ENCODE results near the gene PPP4R2. TPM values are rescaled to one million over a fixed set of nuclear protein-coding genes. Genes with fewer than 3 reads are reported as not detected.

Gene PPP4R2
- total RNA-seq, 2 donors from 2014 or later: 60.3 to 92.9 TPM

GRCh38 chr3:73073091-73073707 is 76.6 kb downstream of the PPP4R2 start:
- Histone ChIP-seq H3K27me3 (no peaks in the 10 kb centered on the region), H3K4me1 (no peaks in the 10 kb centered on the region), H3K36me3 (no peaks in the 10 kb centered on the region), H3K27ac (no peak overlapping the region), H3K9me3 (no peaks in the 10 kb centered on the region), H3K4me3 (no peak overlapping the region), H3K9ac (ENCODE audit: low read depth in 2 of 2, low read length in 2 of 2) (no peak overlapping the region)
- TF ChIP-seq, protein P1, sequence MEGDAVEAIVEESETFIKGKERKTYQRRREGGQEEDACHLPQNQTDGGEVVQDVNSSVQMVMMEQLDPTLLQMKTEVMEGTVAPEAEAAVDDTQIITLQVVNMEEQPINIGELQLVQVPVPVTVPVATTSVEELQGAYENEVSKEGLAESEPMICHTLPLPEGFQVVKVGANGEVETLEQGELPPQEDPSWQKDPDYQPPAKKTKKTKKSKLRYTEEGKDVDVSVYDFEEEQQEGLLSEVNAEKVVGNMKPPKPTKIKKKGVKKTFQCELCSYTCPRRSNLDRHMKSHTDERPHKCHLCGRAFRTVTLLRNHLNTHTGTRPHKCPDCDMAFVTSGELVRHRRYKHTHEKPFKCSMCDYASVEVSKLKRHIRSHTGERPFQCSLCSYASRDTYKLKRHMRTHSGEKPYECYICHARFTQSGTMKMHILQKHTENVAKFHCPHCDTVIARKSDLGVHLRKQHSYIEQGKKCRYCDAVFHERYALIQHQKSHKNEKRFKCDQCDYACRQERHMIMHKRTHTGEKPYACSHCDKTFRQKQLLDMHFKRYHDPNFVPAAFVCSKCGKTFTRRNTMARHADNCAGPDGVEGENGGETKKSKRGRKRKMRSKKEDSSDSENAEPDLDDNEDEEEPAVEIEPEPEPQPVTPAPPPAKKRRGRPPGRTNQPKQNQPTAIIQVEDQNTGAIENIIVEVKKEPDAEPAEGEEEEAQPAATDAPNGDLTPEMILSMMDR (IDR thresholded peaks at IDR 0.05): no peak
- DNase-seq: no peak
- intact Hi-C loops (cut with DNase I): no loop called here

DNA sequence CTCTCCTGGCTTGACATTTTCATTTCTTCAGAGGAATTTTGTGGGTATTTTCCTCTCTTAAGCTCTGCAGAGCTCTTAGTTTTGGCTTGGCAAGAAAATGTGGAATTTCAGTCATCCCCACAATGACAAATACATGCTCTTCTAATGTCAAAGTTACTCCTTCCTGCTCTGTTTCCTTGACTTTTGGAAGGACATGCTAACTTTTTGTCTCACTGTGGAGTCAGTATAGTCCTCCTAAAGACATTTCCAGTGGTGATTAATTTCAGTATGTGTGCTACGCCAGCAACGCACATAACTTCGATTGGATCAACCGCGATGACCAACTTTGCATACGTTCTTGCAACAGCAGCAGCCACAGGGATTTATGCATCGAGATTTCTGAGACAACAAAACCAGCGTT is 78.2 kb downstream of the PPP4R2 start:
- no peaks in the 10 kb centered on the region for H3K36me3 ChIP-seq
- TF ChIP-seq, protein P1 (IDR thresholded peaks at IDR 0.05): no peak
- DNase-seq: no peak
- intact Hi-C loops (cut with DNase I): no loop called here
- H3K4me1 ChIP-seq: no peaks in the 10 kb centered on the region
- H3K9me3 ChIP-seq: no peaks in the 10 kb centered on the region
- H3K27me3 ChIP-seq: no peaks in the 10 kb centered on the region
- H3K9ac ChIP-seq (ENCODE audit: low read depth in 2 of 2, low read length in 2 of 2): no peak overlapping the region
- no peak overlapping the region for H3K27ac ChIP-seq
- H3K4me3 ChIP-seq: no peak overlapping the region

DNA sequence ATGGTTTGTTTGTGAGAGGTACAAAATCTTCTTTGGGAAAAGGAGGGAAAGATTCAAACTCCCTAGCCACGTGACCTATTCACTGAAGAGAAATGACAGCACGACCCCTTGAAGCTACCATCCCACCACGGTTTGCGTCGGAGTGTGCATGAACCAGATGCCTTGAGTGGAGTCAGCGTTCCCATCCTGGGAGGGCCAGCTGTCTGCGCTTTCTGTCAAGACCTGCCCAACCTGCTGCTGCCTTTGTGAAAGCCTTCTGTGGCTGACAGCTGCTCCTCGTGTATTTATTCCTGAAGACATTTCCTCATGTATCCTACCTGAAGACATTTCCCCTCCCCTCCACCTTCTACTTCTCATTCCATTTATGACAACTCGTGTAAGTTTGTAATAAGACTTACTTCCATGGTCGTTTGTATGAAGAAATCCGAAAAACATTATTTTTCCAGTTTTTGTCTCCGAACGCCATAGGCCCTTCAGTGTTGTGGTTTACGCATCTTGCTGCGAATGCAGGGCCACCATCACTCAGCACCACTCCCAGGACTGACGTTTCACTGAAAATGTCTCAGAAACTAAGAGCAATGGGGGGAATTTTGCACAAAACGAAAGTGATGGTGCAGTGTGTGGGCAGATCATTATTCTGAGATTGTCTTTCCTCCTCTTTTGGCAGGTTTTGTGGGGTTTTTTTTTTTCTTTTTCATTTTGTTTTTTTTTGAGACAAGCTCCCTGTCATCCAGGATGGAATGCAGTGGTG is 83.8 kb downstream of the PPP4R2 start:
- DNase-seq: no peak
- no peak overlapping the region for H3K27ac ChIP-seq
- H3K9ac ChIP-seq (ENCODE audit: low read depth in 2 of 2, low read length in 2 of 2): no peak overlapping the region
- intact Hi-C loops (cut with DNase I): loop anchor here (5.0 kb wide), 1 partner anchor 133 kb away; no protein-coding TSS in a partner anchor
- TF ChIP-seq, protein P1 (IDR thresholded peaks at IDR 0.05): no peak
- H3K36me3 ChIP-seq: no peaks in the 10 kb centered on the region
- H3K27me3 ChIP-seq: no peaks in the 10 kb centered on the region
- H3K9me3 ChIP-seq: no peaks in the 10 kb centered on the region
- H3K4me3 ChIP-seq: no peak overlapping the region
- no peaks in the 10 kb centered on the region for H3K4me1 ChIP-seq

- H3K4me1 ChIP-seq: no peaks in the 10 kb centered on the region
- no peaks in the 10 kb centered on the region for H3K9me3 ChIP-seq
- H3K36me3 ChIP-seq: no peaks in the 10 kb centered on the region
- no peak for DNase-seq
- TF ChIP-seq, protein P1 (IDR thresholded peaks at IDR 0.05): no peak
- no peak overlapping the region for H3K4me3 ChIP-seq
- H3K27me3 ChIP-seq: no peaks in the 10 kb centered on the region
- H3K27ac ChIP-seq: no peak overlapping the region
- H3K9ac ChIP-seq (ENCODE audit: low read depth in 2 of 2, low read length in 2 of 2): no peak overlapping the region
- intact Hi-C loops (cut with DNase I): loop anchor here (5.0 kb wide), 1 partner anchor 134 kb away; no protein-coding TSS in a partner anchor
Measured at GRCh38 chr3:73081140-73081539, 84.5 kb downstream of the PPP4R2 start.

DNA sequence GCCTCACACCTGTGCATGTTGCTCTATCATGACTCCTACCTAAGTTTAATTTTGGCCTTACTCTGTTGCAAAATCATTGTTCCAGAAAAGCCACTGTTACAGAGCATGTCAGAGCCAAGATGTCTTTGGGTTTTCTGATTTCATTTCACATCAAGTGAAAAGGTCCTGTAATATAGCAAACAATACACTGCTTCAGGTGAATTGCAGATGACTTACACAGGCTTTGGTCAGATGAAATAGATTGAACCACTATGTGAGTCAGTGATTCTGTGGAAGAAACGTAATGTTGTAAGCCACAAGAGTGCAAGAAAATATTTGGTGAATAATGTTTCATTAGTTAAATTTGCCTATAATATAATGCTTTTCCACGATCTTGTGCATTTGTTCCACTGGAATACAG is 87.6 kb downstream of the PPP4R2 start:
- no peaks in the 10 kb centered on the region for H3K27me3 ChIP-seq

More for the DNA sequence above, 87.6 kb downstream of the PPP4R2 start:
- no peak overlapping the region for H3K4me3 ChIP-seq
- no peaks in the 10 kb centered on the region for H3K4me1 ChIP-seq
- TF ChIP-seq, protein P1 (IDR thresholded peaks at IDR 0.05): no peak
- no peak overlapping the region for H3K27ac ChIP-seq
- H3K36me3 ChIP-seq: no peaks in the 10 kb centered on the region
- H3K9ac ChIP-seq (ENCODE audit: low read depth in 2 of 2, low read length in 2 of 2): no peak overlapping the region
- DNase-seq: no peak
- intact Hi-C loops (cut with DNase I): loop anchor here (5.0 kb wide), 1 partner anchor 137 kb away; no protein-coding TSS in a partner anchor
- no peaks in the 10 kb centered on the region for H3K9me3 ChIP-seq
